HEK293 (cell line): ENCODE data around the gene DPP6.

ENCODE experiments used
- CTCF ChIA-PET: fragments of 350-600 bp; formaldehyde crosslinking; extraction: SDS; loops from one replicate; lab custom pipeline; 2021; ENCODE audit warnings: antibody characterized with exemption; lab: Yijun Ruan, JAX
- POLR2A ChIA-PET: fragments of 300-600 bp; formaldehyde crosslinking; extraction: SDS; loops from one replicate; lab custom pipeline; 2020; ENCODE audit warnings: antibody characterized with exemption, inconsistent platforms; lab: Yijun Ruan, JAX
- H3K27ac ChIP-seq: fragments of 200-500 bp; sonication (Bioruptor generic); 2 replicates; pipeline ENCODE4 v1.5.1; 2014; ENCODE audit warnings: low read depth, low read length, control low read depth, inconsistent platforms; ENCODE audit errors: extremely low read depth
- H3K36me3 ChIP-seq, 2 experiments: fragments of 200-500 bp in 1 of 2; sonication (Bioruptor generic) in 1 of 2; 1 replicate in 1 of 2; 2 replicates in 1 of 2; pipeline ENCODE4 v1.5.1; 2014 to 2017; ENCODE audit warnings: inconsistent platforms in 2 of 2, low read length in 2 of 2; ENCODE audit not compliant: control insufficient read depth in 2 of 2, insufficient read depth in 1 of 2
- H3K4me1 ChIP-seq: fragments of 200-500 bp; sonication (Bioruptor generic); 2 replicates; pipeline ENCODE4 v1.5.1; 2014; ENCODE audit warnings: mild to moderate bottlenecking, low read length, inconsistent platforms; ENCODE audit not compliant: control insufficient read depth, insufficient read depth
- H3K4me3 ChIP-seq: 2 replicates; pipeline ENCODE4 v1.5.1; 2011; ENCODE audit warnings: low read depth, mild to moderate bottlenecking, control low read depth, low read length, moderate library complexity
- H3K9me3 ChIP-seq: fragments of 200-500 bp; sonication (Bioruptor generic); 2 replicates; pipeline ENCODE4 v1.5.1; 2014; ENCODE audit warnings: low read depth, low read length, inconsistent platforms; ENCODE audit not compliant: control insufficient read depth, insufficient read depth
- MEIS1 ChIP-seq: sonication (generic); formaldehyde crosslinking; IDR thresholded peaks from 2 replicates; pipeline ENCODE4 v1.8.1; 2022; ENCODE audit warnings: missing genetic modification reagents, mild to moderate bottlenecking, borderline replicate concordance
- MZF1 ChIP-seq: fragments of 450-650 bp; formaldehyde crosslinking; IDR thresholded peaks from 2 replicates; pipeline ENCODE4 v1.5.1; 2017; ENCODE audit warnings: missing biosample characterization, missing genetic modification characterization, borderline replicate concordance
- RBAK ChIP-seq: fragments of 450-650 bp; formaldehyde crosslinking; IDR thresholded peaks from 2 replicates; pipeline ENCODE4 v1.5.1; 2016; ENCODE audit warnings: missing biosample characterization, missing genetic modification characterization
- REPIN1 ChIP-seq: fragments of 450-650 bp; formaldehyde crosslinking; IDR thresholded peaks from 2 replicates; pipeline ENCODE4 v1.5.1; 2017; ENCODE audit warnings: missing biosample characterization, missing genetic modification characterization, low read depth
- ZBTB7A ChIP-seq: fragments of 450-650 bp; formaldehyde crosslinking; IDR thresholded peaks from 2 replicates; pipeline ENCODE4 v1.5.1; 2016; ENCODE audit warnings: low read depth, missing biosample characterization, missing genetic modification characterization
- ZNF335 ChIP-seq: fragments of 450-650 bp; formaldehyde crosslinking; conservative IDR thresholded peaks from 2 replicates; pipeline ENCODE4 v1.5.1; 2016; ENCODE audit warnings: missing biosample characterization, missing genetic modification characterization
- ZNF514 ChIP-seq: fragments of 450-650 bp; formaldehyde crosslinking; IDR thresholded peaks from 2 replicates; pipeline ENCODE4 v1.5.1; 2016; ENCODE audit warnings: missing biosample characterization, missing genetic modification characterization
- ZNF624 ChIP-seq: fragments of 450-650 bp; formaldehyde crosslinking; IDR thresholded peaks from 2 replicates; pipeline ENCODE4 v1.5.1; 2017; ENCODE audit warnings: missing biosample characterization, missing genetic modification characterization
- TF ChIP-seq, protein P1 (sequence below): fragments of 450-650 bp; formaldehyde crosslinking; IDR thresholded peaks from 2 replicates; pipeline ENCODE4 v1.5.1; 2016; ENCODE audit warnings: missing biosample characterization, missing genetic modification characterization, borderline replicate concordance
- TF ChIP-seq, protein P2 (sequence below): fragments of 450-650 bp; formaldehyde crosslinking; IDR thresholded peaks from 2 replicates; pipeline ENCODE4 v1.5.1; 2016; ENCODE audit warnings: missing biosample characterization, missing genetic modification characterization
- TF ChIP-seq, protein P3 (sequence below): fragments of 450-650 bp; formaldehyde crosslinking; IDR thresholded peaks from 2 replicates; pipeline ENCODE4 v1.5.1; 2017; ENCODE audit warnings: missing biosample characterization, missing genetic modification characterization
- TF ChIP-seq, protein P4 (sequence below): fragments of 450-650 bp; IDR thresholded peaks from 2 replicates; pipeline ENCODE4 v1.5.1; 2018; ENCODE audit warnings: missing biosample characterization, missing genetic modification characterization
- TF ChIP-seq, protein P5 (sequence below): fragments of 450-650 bp; formaldehyde crosslinking; conservative IDR thresholded peaks from 2 replicates; pipeline ENCODE4 v1.5.1; 2016; ENCODE audit warnings: low read depth, missing biosample characterization, missing genetic modification characterization
- TF ChIP-seq, protein P6 (sequence below): fragments of 450-650 bp; formaldehyde crosslinking; IDR thresholded peaks from 2 replicates; pipeline ENCODE4 v1.5.1; 2016; ENCODE audit warnings: missing biosample characterization, missing genetic modification characterization, low read depth
- TF ChIP-seq, protein P7 (sequence below): fragments of 450-650 bp; formaldehyde crosslinking; optimal IDR thresholded peaks from 2 replicates; pipeline ENCODE3; 2016; ENCODE audit warnings: missing biosample characterization, mild to moderate bottlenecking, missing genetic modification characterization

DPP6 gene

DNA sequence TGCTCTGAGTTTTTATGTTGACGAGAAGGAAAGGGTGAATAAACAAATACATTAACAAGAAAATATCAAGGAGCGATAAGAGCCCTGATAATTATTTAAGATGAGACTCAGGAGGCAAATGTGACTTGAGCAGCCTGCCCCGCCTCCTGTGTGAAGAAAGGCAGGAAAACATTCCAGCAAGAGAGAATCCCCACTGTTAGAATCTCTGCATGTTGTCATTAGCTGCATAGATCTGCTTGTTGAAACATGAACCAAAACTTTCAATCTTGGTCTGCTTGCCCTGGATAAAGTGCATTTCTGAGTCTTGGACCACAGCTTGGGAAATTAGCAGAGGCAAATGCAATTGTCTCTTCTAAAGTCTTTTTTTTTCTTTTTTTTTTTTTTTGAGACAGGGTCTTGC is 120.0 kb downstream of the DPP6 start:
- no peak overlapping the region for H3K4me3 ChIP-seq
- no peaks in the 10 kb centered on the region for H3K4me1 ChIP-seq
- no peak overlapping the region for H3K27ac ChIP-seq
- H3K9me3 ChIP-seq, result no peaks in the 10 kb centered on the region
- CTCF ChIA-PET, result no interaction called here
- TF ChIP-seq MZF1, result no peak
- TF ChIP-seq, protein P1, sequence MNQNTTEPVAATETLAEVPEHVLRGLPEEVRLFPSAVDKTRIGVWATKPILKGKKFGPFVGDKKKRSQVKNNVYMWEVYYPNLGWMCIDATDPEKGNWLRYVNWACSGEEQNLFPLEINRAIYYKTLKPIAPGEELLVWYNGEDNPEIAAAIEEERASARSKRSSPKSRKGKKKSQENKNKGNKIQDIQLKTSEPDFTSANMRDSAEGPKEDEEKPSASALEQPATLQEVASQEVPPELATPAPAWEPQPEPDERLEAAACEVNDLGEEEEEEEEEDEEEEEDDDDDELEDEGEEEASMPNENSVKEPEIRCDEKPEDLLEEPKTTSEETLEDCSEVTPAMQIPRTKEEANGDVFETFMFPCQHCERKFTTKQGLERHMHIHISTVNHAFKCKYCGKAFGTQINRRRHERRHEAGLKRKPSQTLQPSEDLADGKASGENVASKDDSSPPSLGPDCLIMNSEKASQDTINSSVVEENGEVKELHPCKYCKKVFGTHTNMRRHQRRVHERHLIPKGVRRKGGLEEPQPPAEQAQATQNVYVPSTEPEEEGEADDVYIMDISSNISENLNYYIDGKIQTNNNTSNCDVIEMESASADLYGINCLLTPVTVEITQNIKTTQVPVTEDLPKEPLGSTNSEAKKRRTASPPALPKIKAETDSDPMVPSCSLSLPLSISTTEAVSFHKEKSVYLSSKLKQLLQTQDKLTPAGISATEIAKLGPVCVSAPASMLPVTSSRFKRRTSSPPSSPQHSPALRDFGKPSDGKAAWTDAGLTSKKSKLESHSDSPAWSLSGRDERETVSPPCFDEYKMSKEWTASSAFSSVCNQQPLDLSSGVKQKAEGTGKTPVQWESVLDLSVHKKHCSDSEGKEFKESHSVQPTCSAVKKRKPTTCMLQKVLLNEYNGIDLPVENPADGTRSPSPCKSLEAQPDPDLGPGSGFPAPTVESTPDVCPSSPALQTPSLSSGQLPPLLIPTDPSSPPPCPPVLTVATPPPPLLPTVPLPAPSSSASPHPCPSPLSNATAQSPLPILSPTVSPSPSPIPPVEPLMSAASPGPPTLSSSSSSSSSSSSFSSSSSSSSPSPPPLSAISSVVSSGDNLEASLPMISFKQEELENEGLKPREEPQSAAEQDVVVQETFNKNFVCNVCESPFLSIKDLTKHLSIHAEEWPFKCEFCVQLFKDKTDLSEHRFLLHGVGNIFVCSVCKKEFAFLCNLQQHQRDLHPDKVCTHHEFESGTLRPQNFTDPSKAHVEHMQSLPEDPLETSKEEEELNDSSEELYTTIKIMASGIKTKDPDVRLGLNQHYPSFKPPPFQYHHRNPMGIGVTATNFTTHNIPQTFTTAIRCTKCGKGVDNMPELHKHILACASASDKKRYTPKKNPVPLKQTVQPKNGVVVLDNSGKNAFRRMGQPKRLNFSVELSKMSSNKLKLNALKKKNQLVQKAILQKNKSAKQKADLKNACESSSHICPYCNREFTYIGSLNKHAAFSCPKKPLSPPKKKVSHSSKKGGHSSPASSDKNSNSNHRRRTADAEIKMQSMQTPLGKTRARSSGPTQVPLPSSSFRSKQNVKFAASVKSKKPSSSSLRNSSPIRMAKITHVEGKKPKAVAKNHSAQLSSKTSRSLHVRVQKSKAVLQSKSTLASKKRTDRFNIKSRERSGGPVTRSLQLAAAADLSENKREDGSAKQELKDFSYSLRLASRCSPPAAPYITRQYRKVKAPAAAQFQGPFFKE (tag by site-specific recombination), result no peak
- no peak for TF ChIP-seq RBAK (tag by site-specific recombination)
- TF ChIP-seq ZNF624 (tag by site-specific recombination), result no peak
- TF ChIP-seq ZNF335 (tag by site-specific recombination), result no peak
- POLR2A ChIA-PET, result no interaction called here
- no peaks in the 10 kb centered on the region for H3K36me3 ChIP-seq

DNA sequence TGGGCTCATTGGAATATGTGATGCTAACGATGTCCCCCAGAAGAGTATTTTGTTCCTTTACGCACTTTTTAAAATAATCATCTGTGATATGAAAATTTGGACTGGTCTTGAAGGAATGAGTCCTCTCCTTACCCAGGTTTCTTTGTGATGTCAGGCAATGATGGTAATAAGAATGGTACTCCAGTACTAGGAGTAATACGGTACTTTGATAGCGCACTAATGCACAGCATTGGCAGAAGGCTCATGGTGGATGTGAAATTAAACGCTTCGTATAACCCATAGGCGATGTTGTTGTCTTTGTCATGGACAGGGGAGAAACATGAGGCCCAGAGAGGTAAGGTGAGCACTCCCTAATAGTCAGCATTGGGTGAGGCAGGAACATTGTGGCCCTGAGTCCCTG is 125.4 kb downstream of the DPP6 start:
- ChIA-PET CTCF (no interaction called here), POLR2A (no interaction called here)
- no peaks in the 10 kb centered on the region for H3K4me1 ChIP-seq
- H3K36me3 ChIP-seq, result no peaks in the 10 kb centered on the region
- H3K4me3 ChIP-seq, result no peak overlapping the region
- H3K9me3 ChIP-seq, result no peaks in the 10 kb centered on the region
- H3K27ac ChIP-seq, result no peak overlapping the region
- TF ChIP-seq, protein P2, sequence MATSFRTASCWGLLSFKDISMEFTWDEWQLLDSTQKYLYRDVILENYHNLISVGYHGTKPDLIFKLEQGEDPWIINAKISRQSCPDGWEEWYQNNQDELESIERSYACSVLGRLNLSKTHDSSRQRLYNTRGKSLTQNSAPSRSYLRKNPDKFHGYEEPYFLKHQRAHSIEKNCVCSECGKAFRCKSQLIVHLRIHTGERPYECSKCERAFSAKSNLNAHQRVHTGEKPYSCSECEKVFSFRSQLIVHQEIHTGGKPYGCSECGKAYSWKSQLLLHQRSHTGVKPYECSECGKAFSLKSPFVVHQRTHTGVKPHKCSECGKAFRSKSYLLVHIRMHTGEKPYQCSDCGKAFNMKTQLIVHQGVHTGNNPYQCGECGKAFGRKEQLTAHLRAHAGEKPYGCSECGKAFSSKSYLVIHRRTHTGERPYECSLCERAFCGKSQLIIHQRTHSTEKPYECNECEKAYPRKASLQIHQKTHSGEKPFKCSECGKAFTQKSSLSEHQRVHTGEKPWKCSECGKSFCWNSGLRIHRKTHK, result no peak
- TF ChIP-seq ZNF514, result no peak
- TF ChIP-seq, protein P3, sequence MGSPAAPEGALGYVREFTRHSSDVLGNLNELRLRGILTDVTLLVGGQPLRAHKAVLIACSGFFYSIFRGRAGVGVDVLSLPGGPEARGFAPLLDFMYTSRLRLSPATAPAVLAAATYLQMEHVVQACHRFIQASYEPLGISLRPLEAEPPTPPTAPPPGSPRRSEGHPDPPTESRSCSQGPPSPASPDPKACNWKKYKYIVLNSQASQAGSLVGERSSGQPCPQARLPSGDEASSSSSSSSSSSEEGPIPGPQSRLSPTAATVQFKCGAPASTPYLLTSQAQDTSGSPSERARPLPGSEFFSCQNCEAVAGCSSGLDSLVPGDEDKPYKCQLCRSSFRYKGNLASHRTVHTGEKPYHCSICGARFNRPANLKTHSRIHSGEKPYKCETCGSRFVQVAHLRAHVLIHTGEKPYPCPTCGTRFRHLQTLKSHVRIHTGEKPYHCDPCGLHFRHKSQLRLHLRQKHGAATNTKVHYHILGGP (tag by site-specific recombination), result no peak
- TF ChIP-seq, protein P4, sequence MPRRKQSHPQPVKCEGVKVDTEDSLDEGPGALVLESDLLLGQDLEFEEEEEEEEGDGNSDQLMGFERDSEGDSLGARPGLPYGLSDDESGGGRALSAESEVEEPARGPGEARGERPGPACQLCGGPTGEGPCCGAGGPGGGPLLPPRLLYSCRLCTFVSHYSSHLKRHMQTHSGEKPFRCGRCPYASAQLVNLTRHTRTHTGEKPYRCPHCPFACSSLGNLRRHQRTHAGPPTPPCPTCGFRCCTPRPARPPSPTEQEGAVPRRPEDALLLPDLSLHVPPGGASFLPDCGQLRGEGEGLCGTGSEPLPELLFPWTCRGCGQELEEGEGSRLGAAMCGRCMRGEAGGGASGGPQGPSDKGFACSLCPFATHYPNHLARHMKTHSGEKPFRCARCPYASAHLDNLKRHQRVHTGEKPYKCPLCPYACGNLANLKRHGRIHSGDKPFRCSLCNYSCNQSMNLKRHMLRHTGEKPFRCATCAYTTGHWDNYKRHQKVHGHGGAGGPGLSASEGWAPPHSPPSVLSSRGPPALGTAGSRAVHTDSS (tag by site-specific recombination), result no peak
- no peak for TF ChIP-seq MEIS1
- TF ChIP-seq ZBTB7A (tag by site-specific recombination), result no peak
- TF ChIP-seq, protein P5, sequence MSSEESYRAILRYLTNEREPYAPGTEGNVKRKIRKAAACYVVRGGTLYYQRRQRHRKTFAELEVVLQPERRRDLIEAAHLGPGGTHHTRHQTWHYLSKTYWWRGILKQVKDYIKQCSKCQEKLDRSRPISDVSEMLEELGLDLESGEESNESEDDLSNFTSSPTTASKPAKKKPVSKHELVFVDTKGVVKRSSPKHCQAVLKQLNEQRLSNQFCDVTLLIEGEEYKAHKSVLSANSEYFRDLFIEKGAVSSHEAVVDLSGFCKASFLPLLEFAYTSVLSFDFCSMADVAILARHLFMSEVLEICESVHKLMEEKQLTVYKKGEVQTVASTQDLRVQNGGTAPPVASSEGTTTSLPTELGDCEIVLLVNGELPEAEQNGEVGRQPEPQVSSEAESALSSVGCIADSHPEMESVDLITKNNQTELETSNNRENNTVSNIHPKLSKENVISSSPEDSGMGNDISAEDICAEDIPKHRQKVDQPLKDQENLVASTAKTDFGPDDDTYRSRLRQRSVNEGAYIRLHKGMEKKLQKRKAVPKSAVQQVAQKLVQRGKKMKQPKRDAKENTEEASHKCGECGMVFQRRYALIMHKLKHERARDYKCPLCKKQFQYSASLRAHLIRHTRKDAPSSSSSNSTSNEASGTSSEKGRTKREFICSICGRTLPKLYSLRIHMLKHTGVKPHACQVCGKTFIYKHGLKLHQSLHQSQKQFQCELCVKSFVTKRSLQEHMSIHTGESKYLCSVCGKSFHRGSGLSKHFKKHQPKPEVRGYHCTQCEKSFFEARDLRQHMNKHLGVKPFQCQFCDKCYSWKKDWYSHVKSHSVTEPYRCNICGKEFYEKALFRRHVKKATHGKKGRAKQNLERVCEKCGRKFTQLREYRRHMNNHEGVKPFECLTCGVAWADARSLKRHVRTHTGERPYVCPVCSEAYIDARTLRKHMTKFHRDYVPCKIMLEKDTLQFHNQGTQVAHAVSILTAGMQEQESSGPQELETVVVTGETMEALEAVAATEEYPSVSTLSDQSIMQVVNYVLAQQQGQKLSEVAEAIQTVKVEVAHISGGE (tag by site-specific recombination), result no peak
- TF ChIP-seq MZF1, result no peak
- TF ChIP-seq, protein P6, sequence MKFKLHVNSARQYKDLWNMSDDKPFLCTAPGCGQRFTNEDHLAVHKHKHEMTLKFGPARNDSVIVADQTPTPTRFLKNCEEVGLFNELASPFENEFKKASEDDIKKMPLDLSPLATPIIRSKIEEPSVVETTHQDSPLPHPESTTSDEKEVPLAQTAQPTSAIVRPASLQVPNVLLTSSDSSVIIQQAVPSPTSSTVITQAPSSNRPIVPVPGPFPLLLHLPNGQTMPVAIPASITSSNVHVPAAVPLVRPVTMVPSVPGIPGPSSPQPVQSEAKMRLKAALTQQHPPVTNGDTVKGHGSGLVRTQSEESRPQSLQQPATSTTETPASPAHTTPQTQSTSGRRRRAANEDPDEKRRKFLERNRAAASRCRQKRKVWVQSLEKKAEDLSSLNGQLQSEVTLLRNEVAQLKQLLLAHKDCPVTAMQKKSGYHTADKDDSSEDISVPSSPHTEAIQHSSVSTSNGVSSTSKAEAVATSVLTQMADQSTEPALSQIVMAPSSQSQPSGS (tag by site-specific recombination), result no peak
- TF ChIP-seq, protein P7, sequence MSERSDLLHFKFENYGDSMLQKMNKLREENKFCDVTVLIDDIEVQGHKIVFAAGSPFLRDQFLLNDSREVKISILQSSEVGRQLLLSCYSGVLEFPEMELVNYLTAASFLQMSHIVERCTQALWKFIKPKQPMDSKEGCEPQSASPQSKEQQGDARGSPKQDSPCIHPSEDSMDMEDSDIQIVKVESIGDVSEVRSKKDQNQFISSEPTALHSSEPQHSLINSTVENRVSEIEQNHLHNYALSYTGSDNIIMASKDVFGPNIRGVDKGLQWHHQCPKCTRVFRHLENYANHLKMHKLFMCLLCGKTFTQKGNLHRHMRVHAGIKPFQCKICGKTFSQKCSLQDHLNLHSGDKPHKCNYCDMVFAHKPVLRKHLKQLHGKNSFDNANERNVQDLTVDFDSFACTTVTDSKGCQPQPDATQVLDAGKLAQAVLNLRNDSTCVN (tag by site-specific recombination), result no peak
- no peak for TF ChIP-seq REPIN1 (tag by site-specific recombination)
